CD4-positive, alpha-beta T cell treated with Interleukin-15 for 1 hour (primary cell): ENCODE data around the gene AHNAK2.
"Not testable (repeated sequence)": the region's sequence is repeated elsewhere in the genome, so short reads cannot be mapped to it uniquely, and the experiment has no call there.

Source experiments
- DNase-seq: peaks from one replicate; pipeline ENCODE4 v3.0.0-alpha.2; 2020

AHNAK2 gene

GRCh38 chr14:104950021-104950420 is 28.2 kb downstream of the AHNAK2 start:
- no peak for DNase-seq

GRCh38 chr14:104949406-104949955 is 28.7 kb downstream of the AHNAK2 start:
- not testable (repeated sequence) for DNase-seq

GRCh38 chr14:104948736-104949031 is 29.5 kb downstream of the AHNAK2 start:
- DNase-seq, result no peak

GRCh38 chr14:104947881-104948735 is 30.1 kb downstream of the AHNAK2 start:
- not testable (repeated sequence) for DNase-seq

- not testable (repeated sequence) for DNase-seq
Observed at GRCh38 chr14:104947201-104947600, 31.0 kb downstream of the AHNAK2 start.

GRCh38 chr14:104945986-104946965 is 31.9 kb downstream of the AHNAK2 start:
- DNase-seq, result not testable (repeated sequence)

- not testable (repeated sequence) for DNase-seq
Observed at GRCh38 chr14:104945266-104945665, 32.9 kb downstream of the AHNAK2 start.

- not testable (repeated sequence) for DNase-seq
Observed at GRCh38 chr14:104944436-104945205, 33.6 kb downstream of the AHNAK2 start.

- not testable (repeated sequence) for DNase-seq
Observed at GRCh38 chr14:104944016-104944308, 34.2 kb downstream of the AHNAK2 start.

GRCh38 chr14:104943216-104944015 is 34.8 kb downstream of the AHNAK2 start:
- DNase-seq, result not testable (repeated sequence)

- DNase-seq, result no peak
Observed at GRCh38 chr14:104942586-104942985, 35.6 kb downstream of the AHNAK2 start.

- no peak for DNase-seq
Observed at GRCh38 chr14:104941508-104942365, 36.4 kb downstream of the AHNAK2 start.

- peak; percentile 5 for DNase-seq
Observed at GRCh38 chr14:104940526-104941150, 37.5 kb downstream of the AHNAK2 start.

GRCh38 chr14:104939666-104940410 is 38.3 kb downstream of the AHNAK2 start:
- DNase-seq, result peak; percentile 15

GRCh38 chr14:104938960-104939359 is 39.2 kb downstream of the AHNAK2 start:
- DNase-seq, result no peak

- DNase-seq, result no peak
Observed at GRCh38 chr14:104938436-104938835, 39.7 kb downstream of the AHNAK2 start.

- DNase-seq, result no peak
Observed at GRCh38 chr14:104937694-104938365, 40.3 kb downstream of the AHNAK2 start.

- DNase-seq, result no peak
Observed at GRCh38 chr14:104937161-104937560, 41.0 kb downstream of the AHNAK2 start.
